ENCODE data around the gene KNOP1. TPM values are rescaled to one million over a fixed set of nuclear protein-coding genes. Genes with fewer than 3 reads are reported as not detected.

The KNOP1 gene
- total RNA-seq, 3 donors from 2014 or later, result 13.1 to 23.5 (median 20.7) TPM

DNA sequence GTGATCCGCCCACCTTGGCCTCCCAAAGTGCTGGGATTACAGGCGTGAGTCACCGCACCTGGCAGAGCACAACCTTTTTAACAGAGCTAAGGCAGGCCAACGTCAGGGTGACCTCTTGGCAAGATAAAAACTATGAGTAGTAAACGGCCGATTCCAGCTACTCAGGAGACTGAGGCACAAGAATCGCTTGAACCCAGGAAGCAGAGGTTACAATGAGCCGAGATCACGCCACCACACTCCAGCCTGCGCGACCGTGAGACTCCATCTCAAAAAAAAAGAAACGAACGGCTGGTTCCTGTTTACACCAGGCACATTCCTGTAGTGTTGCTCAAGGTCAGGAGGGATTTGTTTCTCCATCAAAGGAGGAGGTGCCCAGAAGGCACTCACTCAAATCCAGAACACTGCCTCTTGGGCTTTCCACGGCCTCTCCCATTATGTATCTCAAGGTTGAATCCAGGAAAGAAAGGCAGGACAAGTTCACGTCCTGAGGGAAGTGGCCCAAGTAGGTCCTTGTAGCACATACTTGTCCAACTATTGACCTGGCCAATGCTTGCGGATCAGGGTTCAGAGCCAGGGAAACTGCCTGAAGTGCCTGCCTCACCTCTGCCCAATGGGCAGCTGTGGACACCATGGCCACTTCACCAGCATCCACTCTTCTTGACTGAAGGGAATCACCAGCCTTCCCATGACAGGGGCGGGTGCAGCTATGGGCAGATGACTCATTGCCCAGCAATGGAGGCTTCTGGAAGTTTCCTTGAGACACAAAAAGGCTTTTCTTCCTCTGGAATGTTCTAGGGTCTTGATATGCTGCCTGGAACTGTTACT, 13.5 kb downstream of the KNOP1 start:
- H3K4me3 ChIP-seq, result no peak overlapping the region
- intact Hi-C loops (cut with DNase I, micrococcal nuclease), result no loop called here
- TF ChIP-seq, protein P1, sequence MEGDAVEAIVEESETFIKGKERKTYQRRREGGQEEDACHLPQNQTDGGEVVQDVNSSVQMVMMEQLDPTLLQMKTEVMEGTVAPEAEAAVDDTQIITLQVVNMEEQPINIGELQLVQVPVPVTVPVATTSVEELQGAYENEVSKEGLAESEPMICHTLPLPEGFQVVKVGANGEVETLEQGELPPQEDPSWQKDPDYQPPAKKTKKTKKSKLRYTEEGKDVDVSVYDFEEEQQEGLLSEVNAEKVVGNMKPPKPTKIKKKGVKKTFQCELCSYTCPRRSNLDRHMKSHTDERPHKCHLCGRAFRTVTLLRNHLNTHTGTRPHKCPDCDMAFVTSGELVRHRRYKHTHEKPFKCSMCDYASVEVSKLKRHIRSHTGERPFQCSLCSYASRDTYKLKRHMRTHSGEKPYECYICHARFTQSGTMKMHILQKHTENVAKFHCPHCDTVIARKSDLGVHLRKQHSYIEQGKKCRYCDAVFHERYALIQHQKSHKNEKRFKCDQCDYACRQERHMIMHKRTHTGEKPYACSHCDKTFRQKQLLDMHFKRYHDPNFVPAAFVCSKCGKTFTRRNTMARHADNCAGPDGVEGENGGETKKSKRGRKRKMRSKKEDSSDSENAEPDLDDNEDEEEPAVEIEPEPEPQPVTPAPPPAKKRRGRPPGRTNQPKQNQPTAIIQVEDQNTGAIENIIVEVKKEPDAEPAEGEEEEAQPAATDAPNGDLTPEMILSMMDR (IDR thresholded peaks at IDR 0.05), result no peak
- peak; percentile 32 for ATAC-seq
- no peak for DNase-seq
- peaks cover 3% of the 10 kb centered on the region for H3K36me3 ChIP-seq (ENCODE audit: low read depth)
- H3K9me3 ChIP-seq, result no peaks in the 10 kb centered on the region
- peaks cover 16% of the 10 kb centered on the region for H3K4me1 ChIP-seq (ENCODE audit: low read depth)

DNA sequence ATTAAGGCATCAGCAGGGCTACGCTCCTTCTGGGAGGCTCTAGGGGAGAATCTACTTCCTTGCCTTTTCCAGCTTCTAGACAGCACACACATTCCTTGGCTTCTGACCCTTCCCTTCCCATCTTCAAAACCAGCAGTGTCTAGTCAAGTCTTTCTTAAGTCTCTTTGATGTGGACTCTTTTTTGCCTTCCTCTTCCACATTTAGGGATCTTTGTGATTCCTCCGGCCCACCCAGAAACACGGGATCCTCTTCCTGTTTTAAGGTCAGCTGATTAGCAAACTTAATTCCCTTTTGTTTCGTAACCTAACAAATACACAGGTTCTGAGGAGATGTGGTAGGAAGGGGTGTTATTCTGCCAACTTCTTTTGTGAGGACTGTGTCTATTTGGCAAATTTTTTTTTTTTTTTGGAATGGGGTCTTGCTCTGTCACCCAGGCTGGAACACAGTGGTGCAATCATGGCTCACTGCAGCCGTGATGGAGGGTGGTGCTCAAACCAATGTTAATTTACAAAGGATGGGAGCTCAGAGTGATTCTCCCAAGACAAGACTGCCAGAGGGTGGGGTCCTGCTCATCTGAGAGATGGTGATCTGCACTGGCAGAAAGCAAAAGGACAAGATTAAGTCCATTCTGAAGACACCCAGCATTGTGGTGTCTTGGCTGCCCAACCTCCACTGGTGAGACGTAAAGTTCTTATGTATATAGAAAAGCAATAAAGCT, 14.7 kb downstream of the KNOP1 start:
- no peak for DNase-seq
- intact Hi-C loops (cut with DNase I, micrococcal nuclease), result no loop called here
- H3K9me3 ChIP-seq, result no peaks in the 10 kb centered on the region
- ATAC-seq, result no peak
- TF ChIP-seq, protein P1 (IDR thresholded peaks at IDR 0.05), result no peak
- H3K36me3 ChIP-seq (ENCODE audit: low read depth), result peaks cover 3% of the 10 kb centered on the region
- peaks cover 24% of the 10 kb centered on the region for H3K4me1 ChIP-seq (ENCODE audit: low read depth)
- no peak overlapping the region for H3K4me3 ChIP-seq

DNA sequence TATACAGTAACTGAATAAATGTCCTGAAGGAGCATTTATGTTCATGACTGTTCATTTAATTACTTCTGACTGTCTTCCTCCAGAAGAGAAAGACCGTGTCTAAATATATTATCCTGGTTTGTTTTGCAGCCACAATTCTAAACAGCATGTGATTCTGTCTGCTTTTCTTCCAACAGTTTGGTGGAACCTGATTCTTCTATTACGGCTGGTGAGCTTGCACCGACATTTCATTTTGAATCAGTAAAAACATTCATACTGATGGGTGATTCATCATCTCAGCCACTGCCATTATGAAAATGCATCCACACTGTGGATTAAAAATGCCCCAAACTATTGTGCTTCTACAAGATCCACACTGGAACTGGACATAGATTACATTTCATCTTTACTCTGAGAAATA, 16.9 kb downstream of the KNOP1 start:
- peaks cover 3% of the 10 kb centered on the region for H3K36me3 ChIP-seq (ENCODE audit: low read depth)
- no peak overlapping the region for H3K4me3 ChIP-seq
- ATAC-seq (no peak), DNase-seq (no peak)
- TF ChIP-seq, protein P1 (IDR thresholded peaks at IDR 0.05), result no peak
- no peaks in the 10 kb centered on the region for H3K9me3 ChIP-seq
- intact Hi-C loops (cut with DNase I, micrococcal nuclease), result no loop called here
- peaks cover 46% of the 10 kb centered on the region for H3K4me1 ChIP-seq (ENCODE audit: low read depth)

- ATAC-seq (peak; percentile 71), DNase-seq (peak; percentile 50 to 67 (median 65))
- Histone ChIP-seq H3K36me3 (ENCODE audit: low read depth) (peaks cover 3% of the 10 kb centered on the region), H3K4me3 (no peak overlapping the region), H3K9me3 (no peaks in the 10 kb centered on the region), H3K4me1 (ENCODE audit: low read depth) (peaks cover 53% of the 10 kb centered on the region)
- TF ChIP-seq, protein P1 (IDR thresholded peaks at IDR 0.05), result no peak
- intact Hi-C loops (cut with DNase I, micrococcal nuclease), result no loop called here
These were observed 17.7 kb downstream of the KNOP1 start for GRCh38 chr16:19700319-19700781.

GRCh38 chr16:19699472-19699871, 18.6 kb downstream of the KNOP1 start:
- TF ChIP-seq, protein P1 (IDR thresholded peaks at IDR 0.05), result no peak
- peaks cover 3% of the 10 kb centered on the region for H3K36me3 ChIP-seq (ENCODE audit: low read depth)
- H3K4me3 ChIP-seq, result no peak overlapping the region
- no peaks in the 10 kb centered on the region for H3K9me3 ChIP-seq
- ATAC-seq (no peak), DNase-seq (no peak)
- H3K4me1 ChIP-seq (ENCODE audit: low read depth), result peaks cover 53% of the 10 kb centered on the region
- intact Hi-C loops (cut with DNase I, micrococcal nuclease), result no loop called here

Data from mucosa of descending colon (tissue), 3 donors.